Heart left ventricle (tissue), 16 donors: ENCODE data around the gene OAS1. TPM values are rescaled to one million over a fixed set of nuclear protein-coding genes. Genes with fewer than 3 reads are reported as not detected.
"Not testable (repeated sequence)": the region's sequence is repeated elsewhere in the genome, so short reads cannot be mapped to it uniquely, and the experiment has no call there.

Source experiments
- ATAC-seq, 4 donors: fragments of 200-7000 bp; cut with Tn5 transposase; one replicate each; pipeline ENCODE4 v1.9.1; 2020 to 2022; ENCODE audit warnings: moderate library complexity in 4 of 4, mild to moderate bottlenecking in 3 of 4, moderate number of reproducible peaks in 1 of 4
- DNase-seq, 5 donors: peaks; one replicate each; pipeline ENCODE4 v3.0.0-alpha.2; 2020
- H3K27ac ChIP-seq, 12 donors: fragments of 200-600 bp; sonication (generic) in 4 of 12; one replicate each; pipeline versions ENCODE4 v1.5.0 to v1.8.0; 2016 to 2022; ENCODE audit warnings: mild to moderate bottlenecking in 2 of 12
- H3K27me3 ChIP-seq, 9 donors: fragments of 200-600 bp; sonication (generic) in 2 of 9; one replicate each; pipeline versions ENCODE4 v1.5.1 to v1.8.0; 2016 to 2022; ENCODE audit warnings: mild to moderate bottlenecking in 3 of 9
- H3K36me3 ChIP-seq, 9 donors: fragments of 200-600 bp; sonication (generic) in 2 of 9; one replicate each; pipeline versions ENCODE4 v1.5.0 to v1.8.0; 2018 to 2022; ENCODE audit warnings: mild to moderate bottlenecking in 2 of 9
- H3K4me1 ChIP-seq, 12 donors: fragments of 200-600 bp; sonication (generic) in 4 of 12; one replicate each; pipeline versions ENCODE4 v1.5.0 to v1.8.0; 2016 to 2022; ENCODE audit warnings: mild to moderate bottlenecking in 3 of 12
- H3K4me3 ChIP-seq, 12 donors: fragments of 200-600 bp; sonication (generic) in 4 of 12; one replicate each; pipeline versions ENCODE4 v1.5.0 to v1.8.0; 2017 to 2022; ENCODE audit warnings: mild to moderate bottlenecking in 9 of 12, moderate library complexity in 4 of 12
- H3K9me3 ChIP-seq, 12 donors: fragments of 200-600 bp; sonication (generic) in 4 of 12; one replicate each; pipeline versions ENCODE4 v1.5.0 to v1.8.0; 2016 to 2022; ENCODE audit warnings: mild to moderate bottlenecking in 1 of 12
- CTCF ChIP-seq, 12 donors: fragments of 200-600 bp; sonication (generic) in 4 of 12; IDR thresholded peaks; one replicate each; pipeline versions ENCODE4 v1.5.0 to v1.8.0; 2018 to 2022; ENCODE audit warnings: antibody characterized with exemption in 12 of 12, mild to moderate bottlenecking in 5 of 12
- POLR2A ChIP-seq, 2 donors: fragments of 450-650 bp; IDR thresholded peaks; one replicate each; pipeline ENCODE4 v1.6.1; 2017; ENCODE audit warnings: antibody characterized with exemption in 2 of 2, mild to moderate bottlenecking in 2 of 2, moderate library complexity in 2 of 2
- WGBS, 4 donors: extraction: QIAGEN DNeasy Blood & Tissue Kit in 2 of 4; methylation state at CpG; one replicate each; pipeline versions ENCODE4 v1.1.5 to v1.1.7; 2013 to 2018; 5-methylcytosine and 5-hydroxymethylcytosine counted together
- intact Hi-C, 10 donors: fragments of 100-400 bp; cut with DNase I; formaldehyde crosslinking; loops; one replicate each; pipeline versions ENCODE4 v1.11.1 to v1.14.2; 2022
- polyA plus RNA-seq, 2 donors: library from polyadenylated mRNA; stranded (reverse); fragments of 200-250 nt; gene quantifications; one replicate each; pipeline ENCODE4 v1.2.3, GENCODE V29; 2013
- total RNA-seq, 9 donors: library from RNA; depleted of rRNA in 2 of 9; stranded (reverse); fragments of >200 nt in 2 of 9; fragmentation: NEBNext Ultra II Directional in 3 of 9; extraction: Animal tissue kit (Norgen Biotek cat#: 25700) in 3 of 9; gene quantifications; one replicate each; pipeline versions ENCODE4 v1.1.0 to v1.2.4, GENCODE V29; 2016 to 2023
- donor health status: ischemic (EF 13 %, LVEDD 7.1; RV severe dilation, severe dysfunction).
- donor health status: healthy with polysubstance abuse.
- donor health status: DM: no; HTN: yes; CAD: no.
- donor health status: DM: no; HTN: no; CAD: no.
- donor health status: ischemic (EF 25% LVEDD 6.9; RV normal size, moderate dysfunction).
- donor health status: ischemic (EF 25% LVEDD 5.7; RV mildly dilated, moderate dysfunction).
- donor health status: healthy.
- donor health status: DM: yes; HTN: yes; CAD: no.
- donor health status: ischemic (EF 35%, LVEDD 5.7; RV mildly dilated, moderate dysfunction).
- donor health status: nonischemic (EF 11% LVEDD 7.7; RV severe dilation, severe dysfunction).
- donor health status: DM: yes; HTN: yes; CAD: no.
- donor health status: PGD.
- donor health status: ischemic (EF 29% LVEDD 5.4; RV normal size, mild dysfunction).
- donor health status: nonischemic (EF 23%, LVEDD 6.1; RV moderate dilation, normal function).

Gene OAS1
- total and polyA plus RNA-seq, 11 donors: 4.1 to 34.8 (median 5.8) TPM

- Histone ChIP-seq H3K36me3 (peaks cover 4 to 83% (median 23%) of the 10 kb centered on the region in 9 donors), H3K4me3 (no peak overlapping the region), H3K9me3 (peaks cover 0 to 40% (median 22%) of the 10 kb centered on the region in 12 donors), H3K27me3 (no peaks in the 10 kb centered on the region), H3K27ac (no peak overlapping the region), H3K4me1 (peaks cover 0 to 24% (median 5%) of the 10 kb centered on the region in 12 donors)
- no peak for TF ChIP-seq POLR2A (IDR thresholded peaks at IDR 0.05)
- no peak for TF ChIP-seq CTCF (IDR thresholded peaks at IDR 0.05)
- ATAC-seq (no peak), DNase-seq (no peak)
- 90 to 98% (median 94%) methylated on average over 1 of the region's 1 CpG for WGBS, 4 donors
- intact Hi-C loops: no loop called here
Measured at GRCh38 chr12:112913038-112913688, 6.4 kb downstream of the OAS1 start.

DNA sequence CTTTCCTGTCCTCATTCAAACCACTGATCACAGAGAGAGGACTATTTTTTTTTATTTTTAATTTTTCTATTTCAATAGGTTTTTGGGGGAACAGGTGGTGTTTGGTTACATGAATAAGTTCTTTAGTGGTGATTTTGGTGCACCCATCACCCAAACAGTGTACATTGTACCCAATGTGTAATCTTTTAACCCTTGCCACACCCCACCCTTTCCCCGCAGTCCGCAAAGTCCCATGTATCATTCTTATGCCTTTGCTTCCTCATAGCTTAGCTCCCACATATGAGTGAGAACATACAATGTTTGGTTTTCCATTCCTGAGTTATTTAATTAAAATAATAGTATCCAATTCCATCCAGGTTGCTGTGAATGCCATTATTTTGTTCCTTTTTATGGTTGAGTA, 7.1 kb downstream of the OAS1 start:
- peaks cover 0 to 40% (median 22%) of the 10 kb centered on the region in 12 donors for H3K9me3 ChIP-seq
- H3K36me3 ChIP-seq: peaks cover 4 to 89% (median 30%) of the 10 kb centered on the region in 9 donors
- peaks cover 0 to 16% (median 0%) of the 10 kb centered on the region in 12 donors for H3K4me1 ChIP-seq
- ATAC-seq, H3K4me3 ChIP-seq, intact Hi-C loops, H3K27ac ChIP-seq, DNase-seq, H3K27me3 ChIP-seq: not testable (repeated sequence)
- WGBS, 4 donors: 98 to 100% (median 99%) methylated on average over 2 of the region's 2 CpGs

- 79 to 89% (median 86%) methylated on average over 5 of the region's 5 CpGs for WGBS, 4 donors
- Histone ChIP-seq H3K27ac (no peak overlapping the region), H3K27me3 (no peaks in the 10 kb centered on the region), H3K4me1 (no peaks in the 10 kb centered on the region), H3K9me3 (peaks cover 0 to 40% (median 22%) of the 10 kb centered on the region in 12 donors), H3K36me3 (peaks cover 4 to 90% (median 49%) of the 10 kb centered on the region in 9 donors), H3K4me3 (no peak overlapping the region)
- TF ChIP-seq CTCF (IDR thresholded peaks at IDR 0.05) (no peak), POLR2A (IDR thresholded peaks at IDR 0.05) (no peak)
- intact Hi-C loops: no loop called here
- ATAC-seq (peak in 2 of 4 donors; percentile 39 to 81), DNase-seq (peak in 1 of 5 donors; percentile 35)
Measured at GRCh38 chr12:112916270-112916669, 9.5 kb downstream of the OAS1 start.

- TF ChIP-seq CTCF (IDR thresholded peaks at IDR 0.05) (no peak), POLR2A (IDR thresholded peaks at IDR 0.05) (no peak)
- no peak for DNase-seq
- H3K4me3 ChIP-seq: no peak overlapping the region
- no peak overlapping the region for H3K27ac ChIP-seq
- 77 to 82% (median 80%) methylated on average over 5 to 6 of the region's 6 CpGs for WGBS, 4 donors
- H3K4me1 ChIP-seq: no peaks in the 10 kb centered on the region
- no peaks in the 10 kb centered on the region for H3K27me3 ChIP-seq
- ATAC-seq: no peak
- H3K9me3 ChIP-seq: peaks cover 0 to 14% (median under 1%) of the 10 kb centered on the region in 12 donors
- H3K36me3 ChIP-seq: peaks cover 0 to 67% (median 47%) of the 10 kb centered on the region in 9 donors
- intact Hi-C loops: no loop called here
Measured at GRCh38 chr12:112919121-112919520, 12.4 kb downstream of the OAS1 start.
